HG03280 (cell line): ENCODE data around the gene PDE10A.

Source experiments
- ATAC-seq: cut with Tn5 transposase; IDR thresholded peaks from one replicate; pipeline ENCODE4 v1.9.1; 2021; ENCODE audit warnings: mild to moderate bottlenecking, moderate library complexity; ENCODE audit not compliant: unreplicated experiment

Gene PDE10A

DNA sequence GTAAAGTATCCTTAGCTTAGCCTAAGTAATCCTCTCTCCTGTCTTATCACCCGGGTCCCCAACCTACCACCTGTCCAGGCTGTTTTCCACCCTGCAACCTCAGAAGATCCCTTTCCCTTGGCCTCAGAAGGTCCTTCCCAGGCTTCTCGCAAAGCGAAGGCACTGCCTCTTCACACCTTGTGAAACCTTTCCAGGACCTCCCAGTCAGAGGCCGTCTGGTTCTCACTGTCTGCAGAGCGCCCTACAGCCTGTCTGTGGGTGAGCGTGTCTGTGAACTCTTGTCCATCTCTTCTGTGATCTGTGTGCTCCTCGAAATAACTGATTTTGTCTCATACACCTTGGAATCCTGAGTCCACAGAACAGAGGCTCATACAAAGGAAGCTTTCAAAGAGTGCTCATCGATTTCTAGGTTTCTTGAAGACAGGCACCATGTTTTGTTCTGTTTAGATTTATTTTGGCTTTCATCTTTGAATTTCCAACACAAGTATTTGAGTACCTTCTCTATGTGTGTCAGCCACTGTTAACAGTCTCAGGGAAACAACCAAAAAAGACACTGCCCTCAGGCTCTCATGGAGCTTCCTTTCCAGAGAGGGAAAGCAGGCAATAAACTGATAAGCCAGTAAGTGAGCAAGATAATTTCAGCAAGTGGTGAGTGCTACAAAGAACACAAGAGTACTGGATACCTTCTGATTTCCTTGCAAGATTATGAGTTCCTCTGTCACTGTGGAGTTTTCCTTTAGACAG lies 6.3 kb downstream of the PDE10A start:
- ATAC-seq, result no peak

DNA sequence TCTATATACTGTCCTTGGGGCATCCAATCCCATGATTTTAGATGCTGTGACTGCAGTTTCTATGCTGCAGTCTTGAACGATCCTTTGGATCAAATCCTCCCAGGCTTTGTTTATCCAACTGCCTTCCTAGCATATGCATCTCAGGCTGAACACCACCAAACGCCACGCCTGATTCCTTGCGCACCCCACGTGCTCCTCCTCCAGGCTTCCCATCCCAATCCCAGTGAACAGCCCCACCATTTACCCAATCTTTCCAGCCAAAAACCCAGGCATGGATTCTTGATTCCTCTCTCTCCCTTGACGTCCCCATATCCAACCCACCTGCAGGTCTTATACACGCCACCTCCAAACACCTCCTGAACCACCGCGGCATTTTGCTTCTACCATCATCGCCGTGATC lies 7.8 kb downstream of the PDE10A start:
- no peak for ATAC-seq

DNA sequence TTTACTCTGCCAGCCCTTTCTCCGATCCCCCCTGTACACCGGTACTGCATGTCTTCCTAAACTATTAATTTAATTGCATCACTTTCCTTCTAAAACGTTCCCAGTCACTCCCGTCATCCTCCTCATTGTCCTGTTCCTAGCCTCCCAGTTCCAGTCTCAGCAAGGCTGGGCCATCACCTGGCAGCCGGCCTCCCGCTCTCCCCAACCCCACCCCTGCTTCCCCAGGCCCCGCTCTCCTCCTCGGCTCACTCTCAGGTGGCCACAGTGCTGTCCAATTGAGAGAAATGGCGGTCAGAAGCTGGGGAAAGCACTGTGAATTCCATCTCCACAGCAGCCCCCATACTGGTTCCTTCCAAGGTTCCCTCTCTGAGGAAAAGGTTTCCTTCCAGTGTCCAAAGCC lies 8.9 kb downstream of the PDE10A start:
- ATAC-seq, result no peak

DNA sequence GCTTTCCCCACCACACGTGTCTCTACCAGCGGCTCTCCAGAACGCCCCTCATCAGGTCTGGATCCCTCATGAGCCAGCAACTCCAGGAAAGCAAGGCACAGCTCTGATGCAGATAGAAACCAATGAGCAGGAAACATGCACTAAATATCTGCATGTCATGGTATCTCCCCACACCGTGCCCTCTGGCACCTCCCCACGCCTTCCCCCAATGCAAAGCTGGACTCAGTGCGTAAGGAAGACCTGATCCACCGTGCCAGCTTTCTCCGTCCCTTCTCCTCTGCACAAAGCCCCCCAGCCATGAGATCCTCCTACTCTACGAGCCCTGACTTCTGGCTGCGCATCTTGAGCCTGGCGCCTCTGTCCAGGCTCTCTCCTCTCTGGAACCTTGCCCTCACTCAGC lies 9.4 kb downstream of the PDE10A start:
- no peak for ATAC-seq

DNA sequence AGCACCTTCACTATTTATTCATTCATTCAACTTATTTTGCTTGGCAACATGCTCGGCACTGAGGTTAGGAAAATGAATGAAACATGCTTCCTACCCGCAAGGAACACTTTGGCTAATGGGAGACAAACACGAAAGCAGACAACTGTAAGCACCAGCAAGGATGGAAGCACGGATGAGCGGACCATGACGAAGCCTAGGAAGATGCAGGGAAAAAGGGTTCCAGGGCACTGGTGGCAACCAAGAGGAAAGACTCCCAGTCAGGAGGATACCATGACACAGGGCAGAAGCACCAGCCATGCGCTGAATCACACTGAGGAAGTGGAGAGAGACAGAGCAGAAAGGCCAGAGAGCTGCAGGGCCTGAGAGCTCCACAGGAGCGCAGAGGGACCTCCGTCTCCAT lies 9.8 kb downstream of the PDE10A start:
- ATAC-seq, result no peak

DNA sequence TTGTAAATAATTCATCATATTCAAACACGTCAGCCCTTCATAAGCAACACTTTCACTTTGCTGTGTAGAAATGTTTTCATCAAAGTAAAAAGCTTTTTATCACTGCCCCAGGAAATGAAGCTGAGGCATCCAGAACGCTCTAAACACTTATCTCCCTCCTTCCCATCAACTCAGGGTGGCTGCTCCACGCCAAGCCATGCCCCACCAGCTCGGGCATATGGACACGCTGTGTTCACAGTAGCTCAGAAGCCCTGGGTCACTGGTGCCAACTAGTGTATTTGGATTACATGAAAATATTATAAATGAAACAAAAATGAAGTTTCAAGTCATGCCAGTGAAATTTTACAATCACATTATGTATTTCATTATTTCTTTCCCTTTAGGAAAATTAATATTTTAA lies 10.3 kb downstream of the PDE10A start:
- ATAC-seq, result no peak

DNA sequence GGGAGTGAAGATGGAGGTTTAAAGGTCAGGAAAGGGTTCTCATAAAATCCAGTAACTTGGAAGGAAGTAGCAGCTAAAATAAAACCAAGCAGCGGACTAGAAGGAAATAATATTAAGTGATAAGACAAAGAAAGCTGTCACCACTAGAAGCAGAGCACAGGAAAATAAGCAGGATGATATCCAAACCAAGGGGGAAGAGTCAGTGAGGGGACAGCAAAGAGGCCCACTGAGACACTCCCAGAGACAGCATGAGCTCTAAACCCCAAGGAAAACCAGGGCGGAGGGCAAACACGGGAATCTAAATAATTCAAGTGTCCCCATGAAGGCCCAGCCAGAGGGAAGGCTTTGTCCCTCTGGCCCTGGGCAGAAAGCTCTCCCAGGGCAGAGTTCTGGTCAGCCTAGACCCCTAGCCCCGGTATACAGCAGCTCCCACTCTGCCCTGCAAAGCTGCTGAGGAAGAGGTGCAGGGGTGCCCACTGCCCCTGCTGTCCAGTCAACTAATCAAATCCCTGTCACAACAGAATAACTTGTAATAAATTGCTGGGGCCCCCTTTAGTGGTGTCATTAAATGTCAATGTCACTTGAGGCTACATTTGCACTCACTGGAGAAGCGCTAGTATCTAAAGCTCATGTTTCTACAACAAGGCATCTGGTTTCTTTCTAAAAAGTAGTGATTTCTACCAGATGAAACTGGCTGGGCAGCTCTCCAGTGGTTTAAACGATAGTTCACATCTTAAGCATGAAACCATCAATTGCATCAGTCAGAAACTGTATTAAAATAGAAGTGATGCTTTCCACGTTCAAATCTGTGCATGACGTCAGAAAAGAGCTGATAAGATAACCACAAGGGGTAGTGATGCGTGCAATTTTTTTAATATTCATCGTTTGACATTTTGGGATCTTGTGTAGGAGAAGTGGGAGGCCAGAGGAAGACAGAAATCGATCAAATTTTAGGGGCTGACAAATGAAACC lies 13.6 kb downstream of the PDE10A start:
- ATAC-seq, result no peak

DNA sequence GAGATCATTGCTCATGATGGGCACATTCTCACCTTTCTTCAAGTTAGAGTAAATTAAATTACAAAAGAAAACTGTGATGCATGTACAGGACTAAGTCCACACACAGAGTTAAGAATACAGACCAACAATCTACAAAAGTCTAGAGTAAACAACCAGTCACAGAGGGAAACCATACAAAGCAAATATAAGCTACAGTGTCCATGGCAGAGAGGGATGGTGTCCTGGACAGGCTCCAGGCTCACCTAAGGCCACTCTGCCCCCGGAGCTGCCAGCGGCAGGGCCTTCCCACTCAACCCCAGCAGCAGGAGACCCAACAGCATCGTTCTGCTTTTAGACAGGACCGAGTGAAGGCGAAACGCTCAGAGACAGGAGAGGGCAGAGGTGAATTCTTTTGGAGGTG lies 16.0 kb downstream of the PDE10A start:
- ATAC-seq, result no peak

DNA sequence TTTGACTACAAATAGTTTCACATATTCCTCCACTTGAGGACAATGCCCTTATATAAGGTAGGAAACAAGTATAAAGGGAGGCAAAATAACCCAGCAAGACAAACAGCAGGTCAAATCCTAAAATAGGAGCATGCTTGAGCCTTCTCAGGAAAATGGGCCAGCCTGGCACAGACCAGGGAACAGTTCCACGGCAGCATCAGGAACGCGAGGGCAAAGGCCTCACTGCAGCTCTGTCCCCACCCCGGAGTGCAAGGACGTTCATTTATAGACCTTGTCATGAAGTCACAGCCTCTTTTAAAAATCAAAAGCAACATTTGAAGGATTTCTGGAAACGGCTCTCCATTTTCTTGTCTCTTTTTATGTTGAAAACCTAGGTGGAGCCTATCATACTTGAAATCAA lies 17.1 kb downstream of the PDE10A start:
- ATAC-seq, result no peak

DNA sequence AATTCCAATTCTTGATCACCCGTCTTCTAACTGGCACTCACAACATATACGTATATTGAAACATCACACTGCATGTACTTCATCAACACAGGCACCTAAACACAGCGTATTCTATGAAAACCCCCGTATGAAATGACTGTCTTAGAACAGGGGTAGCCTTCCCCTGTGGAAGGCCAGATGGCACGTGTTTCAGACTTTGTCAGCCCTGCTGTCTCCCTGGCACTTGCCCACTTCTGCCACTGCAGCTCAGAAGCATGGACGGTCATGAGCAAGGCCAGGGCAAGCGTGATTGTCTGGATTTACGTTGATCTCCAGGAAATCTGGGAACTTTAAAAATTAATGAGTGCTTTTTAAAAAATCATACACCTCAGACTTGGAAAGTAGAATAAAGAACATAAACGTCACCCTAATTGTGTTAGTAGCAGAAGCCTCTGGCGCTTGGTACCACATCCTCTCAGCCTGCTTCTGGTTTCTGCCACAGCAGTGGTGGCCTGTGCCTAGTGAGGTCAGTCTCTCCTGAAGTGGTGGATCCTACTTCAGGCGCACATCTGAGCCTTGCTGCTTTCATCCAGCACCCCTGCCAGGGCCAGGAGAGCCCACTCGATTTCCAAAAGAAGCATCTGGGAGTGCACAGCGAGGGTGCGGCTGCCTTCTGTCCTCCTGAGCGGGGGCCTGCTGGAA lies 18.3 kb downstream of the PDE10A start:
- ATAC-seq, result no peak

DNA sequence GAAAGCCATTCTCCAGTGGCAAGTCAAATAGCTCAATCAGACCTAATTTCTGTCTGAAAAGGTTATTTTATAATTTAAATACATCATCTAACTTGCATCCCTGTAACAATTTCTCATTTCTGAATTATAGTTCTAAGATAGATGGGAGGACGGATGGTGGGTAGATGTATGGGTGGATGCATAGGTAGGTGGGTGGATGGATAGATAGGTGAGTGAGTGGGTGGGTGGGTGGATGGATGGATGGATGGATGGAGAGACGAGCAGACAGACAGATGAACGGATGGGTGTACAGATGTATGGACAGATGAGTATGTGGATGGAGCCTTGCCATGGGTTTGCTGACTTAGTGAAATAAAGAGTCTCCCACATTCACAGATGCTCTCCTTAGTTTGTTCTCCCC lies 20.0 kb downstream of the PDE10A start:
- ATAC-seq, result no peak

DNA sequence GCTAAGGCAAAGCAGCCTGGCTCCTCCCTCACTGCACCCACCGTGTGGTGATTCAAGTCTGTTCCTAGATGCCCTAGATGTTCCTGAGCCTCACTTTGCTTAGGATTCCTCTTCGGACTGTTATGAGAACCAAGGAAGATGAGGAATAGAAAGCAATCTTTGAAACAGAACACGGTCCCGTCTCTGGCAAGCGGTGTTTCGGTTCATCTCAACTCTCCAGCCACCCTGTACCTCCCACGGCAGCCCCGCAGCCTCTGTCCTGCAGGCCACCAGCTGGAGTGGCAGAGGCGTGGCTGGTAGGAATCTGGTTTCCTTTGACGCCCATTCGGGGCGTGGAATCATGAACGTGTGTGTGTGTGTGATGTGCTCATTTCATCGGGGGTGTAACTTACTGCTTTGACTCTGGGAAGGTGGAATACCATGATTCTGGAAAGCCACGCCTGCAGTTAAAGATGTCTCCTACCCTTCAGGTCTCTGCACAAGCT lies 21.3 kb downstream of the PDE10A start:
- ATAC-seq, result no peak

DNA sequence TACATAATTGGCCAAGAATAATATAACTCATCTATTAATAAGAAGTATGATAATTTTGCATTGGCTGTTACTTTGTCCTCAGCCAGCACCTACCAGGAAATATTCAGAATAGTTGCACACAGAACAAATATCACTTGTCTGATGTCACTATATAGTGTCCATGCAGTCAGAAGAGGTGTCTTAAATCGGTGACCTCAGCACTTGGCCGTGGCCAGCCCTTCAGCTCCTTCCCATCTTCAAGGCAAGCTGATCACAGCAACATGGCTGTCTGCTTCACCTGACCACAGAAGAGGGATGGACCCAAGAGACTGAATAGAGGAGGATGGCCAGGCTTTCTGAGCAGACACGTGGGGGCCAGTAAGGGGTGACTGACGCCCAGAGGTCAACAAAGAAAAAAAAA lies 22.2 kb downstream of the PDE10A start:
- ATAC-seq, result no peak

DNA sequence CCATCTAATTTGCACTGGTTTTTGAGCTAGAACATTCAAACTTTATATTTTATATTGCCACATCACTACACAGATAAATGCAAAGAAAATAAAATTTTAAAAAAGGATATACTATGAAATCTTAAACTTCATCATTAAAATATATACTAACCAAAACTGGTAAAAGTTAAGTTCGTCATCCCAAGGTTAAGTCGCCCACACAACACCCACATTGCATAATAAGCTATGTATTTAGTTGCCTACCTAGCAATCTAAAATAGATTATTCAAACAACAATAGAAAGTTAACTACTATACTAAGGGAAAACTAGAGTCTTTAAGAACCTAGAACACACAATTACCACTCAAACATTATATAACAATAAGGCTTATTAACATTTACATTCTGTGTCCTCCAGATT lies 24.5 kb downstream of the PDE10A start:
- ATAC-seq, result no peak

DNA sequence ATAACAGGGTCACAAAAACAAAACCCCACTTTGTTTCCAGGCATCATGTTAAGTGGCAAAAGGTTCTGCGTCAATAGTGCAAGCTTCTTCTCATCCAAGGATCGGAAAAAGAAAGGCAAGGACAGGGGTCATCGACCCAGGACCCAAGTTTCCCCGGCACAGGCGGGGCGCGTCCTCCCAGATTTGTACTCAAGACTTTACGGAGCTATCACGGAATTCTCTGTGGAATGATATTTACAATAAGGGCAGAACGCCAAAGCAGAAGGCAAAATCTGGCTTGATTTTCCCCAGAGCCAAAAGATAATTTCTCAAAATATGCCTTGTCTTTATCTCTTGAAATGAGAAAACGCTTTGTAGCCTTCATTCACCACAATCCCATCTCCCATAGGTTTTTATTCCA lies 25.5 kb downstream of the PDE10A start:
- ATAC-seq, result no peak

DNA sequence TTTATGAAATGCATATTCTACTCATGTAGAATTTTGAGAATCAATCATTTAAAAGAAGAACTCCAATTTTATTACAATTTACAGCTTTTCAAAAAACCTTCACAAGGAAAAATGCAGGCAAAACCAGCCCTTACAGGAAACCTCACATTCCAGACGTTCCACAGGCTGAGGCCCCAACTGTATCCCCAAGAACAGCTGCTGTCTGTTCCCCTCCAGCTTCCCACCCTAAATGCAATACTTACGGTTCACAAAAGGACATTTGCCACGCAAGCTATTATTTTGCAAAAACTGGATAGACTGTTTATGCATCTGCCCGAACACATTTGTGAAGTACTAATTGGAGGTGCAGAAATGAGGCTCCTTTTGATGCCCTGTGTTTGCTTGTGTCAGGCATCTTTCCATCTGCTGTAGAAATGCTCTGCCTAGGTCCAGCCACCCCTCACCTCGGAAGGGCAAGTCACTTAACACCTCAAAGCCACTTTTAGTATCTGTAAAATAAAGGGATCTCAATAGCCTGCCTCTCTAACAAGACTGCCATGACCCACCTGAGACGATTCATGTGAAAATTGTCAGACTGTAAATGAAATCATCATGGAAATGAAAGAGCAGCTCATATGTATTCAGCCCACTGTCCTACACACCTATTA lies 26.5 kb downstream of the PDE10A start:
- no peak for ATAC-seq

DNA sequence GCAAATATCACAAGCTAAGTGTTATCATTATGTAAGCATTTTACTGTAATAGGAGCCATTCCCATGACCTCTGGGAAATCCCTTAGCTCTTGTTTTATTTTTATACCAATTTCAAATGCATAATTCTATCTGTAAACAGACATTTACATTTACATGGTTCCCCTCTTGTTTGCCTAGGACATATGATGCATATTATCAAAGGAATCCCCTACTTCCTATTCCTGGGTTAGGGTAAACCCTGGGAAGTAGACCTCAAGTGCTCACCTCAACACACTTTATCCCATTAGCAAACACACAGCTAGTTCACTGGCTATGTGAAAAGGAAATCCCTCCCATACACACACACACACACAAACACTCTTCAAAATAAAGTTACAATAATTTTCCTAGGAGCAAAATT lies 27.1 kb downstream of the PDE10A start:
- ATAC-seq, result no peak

DNA sequence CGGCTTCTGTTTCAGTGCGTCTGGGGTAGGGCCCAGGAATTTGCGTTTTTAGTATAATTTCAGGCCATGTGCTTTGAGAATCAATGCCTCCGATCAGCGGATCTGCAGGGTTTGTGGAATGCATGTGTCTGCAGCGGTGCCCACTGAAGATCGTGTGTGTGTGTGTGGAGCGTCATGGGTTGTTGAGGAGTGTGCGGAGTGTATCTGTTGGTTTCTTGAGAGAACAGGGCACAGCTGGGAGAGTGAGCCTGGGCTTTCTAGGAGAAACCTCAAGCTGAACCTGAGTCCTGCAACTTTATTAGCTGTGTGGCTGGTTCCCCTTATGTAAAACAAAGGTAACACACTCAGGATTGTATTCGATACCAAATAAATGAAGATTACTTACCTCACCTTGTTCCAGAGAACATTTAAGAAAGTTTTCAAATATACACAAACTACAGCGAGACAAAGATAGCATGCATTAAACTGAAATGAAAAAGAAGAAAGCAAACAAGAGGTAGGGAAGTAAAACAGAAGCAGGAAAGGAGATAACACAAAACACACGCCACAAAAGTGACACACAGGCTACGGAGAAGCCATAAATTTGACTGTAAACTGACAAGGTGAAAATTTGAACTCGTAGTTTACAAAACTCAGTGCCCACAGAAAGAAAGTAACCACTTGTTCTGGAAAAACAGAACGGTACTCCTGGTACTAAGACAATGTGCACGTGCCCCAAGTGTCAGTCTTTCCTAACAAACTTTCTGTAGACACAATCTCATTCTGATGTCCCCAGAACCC lies 28.8 kb downstream of the PDE10A start:
- ATAC-seq, result no peak

DNA sequence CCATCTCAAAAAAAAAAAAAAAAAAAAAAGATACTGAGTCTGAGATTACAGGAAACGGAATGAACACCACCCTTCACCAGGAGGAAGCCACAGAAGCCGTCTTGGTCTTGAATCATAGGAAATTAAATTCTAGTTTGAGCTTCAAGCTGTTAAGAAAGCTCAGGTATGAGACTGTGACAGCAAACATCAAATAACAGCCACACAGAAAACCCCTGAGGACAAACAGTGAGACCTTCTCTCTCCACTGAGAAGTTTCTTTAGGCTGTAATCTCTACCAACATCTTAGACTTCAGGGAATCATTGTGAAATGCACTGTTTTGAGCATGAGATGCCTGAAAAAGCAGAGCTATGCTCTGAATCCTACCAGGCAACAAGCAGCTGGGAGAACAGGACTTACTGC lies 30.8 kb downstream of the PDE10A start:
- no peak for ATAC-seq

DNA sequence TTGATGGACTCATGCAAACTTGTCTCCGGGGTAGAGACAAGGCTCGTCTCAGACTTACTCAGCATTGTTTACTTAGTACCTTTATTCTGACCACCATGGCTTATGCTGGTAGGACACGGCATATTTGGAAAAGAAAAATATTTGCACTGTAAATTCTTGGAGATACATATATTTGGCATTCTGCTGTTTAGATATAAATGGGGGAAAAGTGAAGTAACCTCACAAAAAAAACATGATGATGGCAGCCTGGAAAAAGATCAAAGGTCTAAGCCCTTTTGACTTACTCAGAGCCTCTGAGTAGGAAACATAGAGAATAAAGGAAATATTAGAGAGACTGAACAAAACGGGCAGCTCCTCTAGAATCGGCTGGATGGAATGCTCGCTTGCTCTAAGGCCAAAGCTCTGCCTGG lies 32.5 kb downstream of the PDE10A start:
- no peak for ATAC-seq
